OCI-LY3 (cell line): ENCODE data around the gene ITGA3.

Source experiments
- H2AFZ ChIP-seq: fragments of 200-600, 300-600 bp; shearing (Covaris generic); 2 replicates; pipeline ENCODE4 v1.6.0; 2014; ENCODE audit warnings: antibody characterized with exemption, low read depth, low read length
- H3K27ac ChIP-seq: fragments of 200-600, 300-600 bp; sonication (generic); 2 replicates; pipeline ENCODE4 v1.5.1; 2014; ENCODE audit warnings: mild to moderate bottlenecking, low read length, moderate library complexity, mixed read lengths
- H3K27me3 ChIP-seq: fragments of 200-600, 300-600 bp; sonication (generic); 2 replicates; pipeline ENCODE4 v1.6.1; 2014; ENCODE audit warnings: low read depth, low read length, mixed read lengths
- H3K36me3 ChIP-seq: fragments of 200-600, 300-600 bp; sonication (generic); replicated peaks from 2 replicates; pipeline ENCODE3; 2014; ENCODE audit warnings: low read depth, low read length, mixed read lengths
- H3K4me1 ChIP-seq: fragments of 300-600, 200-600 bp; sonication (generic); 2 replicates; pipeline ENCODE4 v1.6.1; 2014; ENCODE audit warnings: low read length, mixed read lengths
- H3K4me2 ChIP-seq: fragments of 200-600, 300-600 bp; sonication (generic); 2 replicates; pipeline ENCODE4 v1.6.1; 2014; ENCODE audit warnings: low read length, mixed read lengths
- H3K4me3 ChIP-seq: fragments of 300-600, 200-600 bp; sonication (generic); 2 replicates; pipeline ENCODE4 v1.5.1; 2014; ENCODE audit warnings: antibody characterized with exemption, mild to moderate bottlenecking, low read length, moderate library complexity
- H3K79me2 ChIP-seq: fragments of 300-600, 200-600 bp; shearing (Covaris generic); 2 replicates; pipeline ENCODE4 v1.6.1; 2014; ENCODE audit warnings: mild to moderate bottlenecking, low read length, mixed read lengths
- H3K9ac ChIP-seq: fragments of 300-600, 200-600 bp; shearing (Covaris generic); 2 replicates; pipeline ENCODE4 v1.6.0; 2014; ENCODE audit warnings: mild to moderate bottlenecking, low read length, moderate library complexity
- H3K9me3 ChIP-seq: fragments of 200-600, 300-600 bp; shearing (Covaris generic); 2 replicates; pipeline ENCODE4 v1.6.1; 2014; ENCODE audit warnings: low read length, mixed read lengths; ENCODE audit not compliant: insufficient read depth
- H4K20me1 ChIP-seq: fragments of 200-600, 300-600 bp; sonication (generic); 2 replicates; pipeline ENCODE4 v1.6.1; 2016; ENCODE audit warnings: low read length, mixed read lengths; ENCODE audit not compliant: insufficient read depth
- CTCF ChIP-seq: fragments of 200-600, 300-600 bp; sonication (generic); IDR thresholded peaks from 2 replicates; pipeline ENCODE4 v1.5.1; 2014; ENCODE audit warnings: antibody characterized with exemption, low read length, low read depth
- EZH2phosphoT487 ChIP-seq: fragments of 200-600 bp; shearing (Covaris generic); IDR thresholded peaks from 2 replicates; pipeline ENCODE4 v1.6.1; 2018; ENCODE audit warnings: antibody characterized with exemption, mixed run types, low read depth

The ITGA3 gene

GRCh38 chr17:50090071-50090470 is 34.2 kb downstream of the ITGA3 start:
- H3K9ac ChIP-seq, result no peak overlapping the region
- H3K4me1 ChIP-seq, result peaks cover 5% of the 10 kb centered on the region; the same call in 1 of the 2 replicates
- no peaks in the 10 kb centered on the region for H4K20me1 ChIP-seq
- H3K79me2 ChIP-seq, result no peaks in the 10 kb centered on the region
- H3K4me2 ChIP-seq, result no peak overlapping the region
- H3K27ac ChIP-seq, result no peak overlapping the region
- TF ChIP-seq CTCF (no peak), EZH2phosphoT487 (no peak)
- H3K27me3 ChIP-seq, result no peaks in the 10 kb centered on the region
- H3K9me3 ChIP-seq, result no peaks in the 10 kb centered on the region
- no peak overlapping the region for H2AFZ ChIP-seq
- no peak overlapping the region for H3K4me3 ChIP-seq
- no peaks in the 10 kb centered on the region for H3K36me3 ChIP-seq

GRCh38 chr17:50090971-50091917 is 35.3 kb downstream of the ITGA3 start:
- no peaks in the 10 kb centered on the region for H4K20me1 ChIP-seq

GRCh38 chr17:50091918-50092285 is 36.0 kb downstream of the ITGA3 start:
- TF ChIP-seq CTCF (no peak), EZH2phosphoT487 (no peak)

More at GRCh38 chr17:50090971-50091917, 35.3 kb downstream of the ITGA3 start:
- H3K9ac ChIP-seq, result no peak overlapping the region
- H3K4me3 ChIP-seq, result no peak overlapping the region
- H2AFZ ChIP-seq, result no peak overlapping the region
- no peaks in the 10 kb centered on the region for H3K27me3 ChIP-seq
- peaks cover 11% of the 10 kb centered on the region for H3K4me1 ChIP-seq
- H3K79me2 ChIP-seq, result peaks cover 8% of the 10 kb centered on the region; the same call in 1 of the 2 replicates
- H3K4me2 ChIP-seq, result no peak overlapping the region
- H3K9me3 ChIP-seq, result no peaks in the 10 kb centered on the region
- TF ChIP-seq EZH2phosphoT487 (no peak), CTCF (no peak)
- H3K27ac ChIP-seq, result no peak overlapping the region
- no peaks in the 10 kb centered on the region for H3K36me3 ChIP-seq

GRCh38 chr17:50093246-50093645 is 37.3 kb downstream of the ITGA3 start:
- Histone ChIP-seq H3K4me1 (peaks cover 13% of the 10 kb centered on the region), H4K20me1 (no peaks in the 10 kb centered on the region), H3K4me2 (no peak overlapping the region), H3K27ac (no peak overlapping the region), H3K36me3 (no peaks in the 10 kb centered on the region), H3K27me3 (no peaks in the 10 kb centered on the region), H2AFZ (no peak overlapping the region), H3K9me3 (no peaks in the 10 kb centered on the region), H3K4me3 (no peak overlapping the region), H3K79me2 (peaks cover 8% of the 10 kb centered on the region; the same call in 1 of the 2 replicates), H3K9ac (no peak overlapping the region)
- no peak for TF ChIP-seq CTCF
- TF ChIP-seq EZH2phosphoT487, result no peak

More at GRCh38 chr17:50091918-50092285, 36.0 kb downstream of the ITGA3 start:
- H3K9me3 ChIP-seq, result no peaks in the 10 kb centered on the region
- no peak overlapping the region for H3K27ac ChIP-seq
- no peaks in the 10 kb centered on the region for H3K36me3 ChIP-seq
- no peak overlapping the region for H2AFZ ChIP-seq
- peaks cover 8% of the 10 kb centered on the region; the same call in 1 of the 2 replicates for H3K79me2 ChIP-seq
- H3K27me3 ChIP-seq, result no peaks in the 10 kb centered on the region
- peaks cover 13% of the 10 kb centered on the region for H3K4me1 ChIP-seq
- no peaks in the 10 kb centered on the region for H4K20me1 ChIP-seq
- H3K4me2 ChIP-seq, result no peak overlapping the region
- H3K4me3 ChIP-seq, result no peak overlapping the region
- H3K9ac ChIP-seq, result no peak overlapping the region
